ENCODE measurements around the gene ARHGEF4. TPM values are rescaled to one million over a fixed set of nuclear protein-coding genes. Genes with fewer than 3 reads are reported as not detected.

ARHGEF4 gene
- total RNA-seq, 1 experiment from 2014 or later: 12.6 TPM

DNA sequence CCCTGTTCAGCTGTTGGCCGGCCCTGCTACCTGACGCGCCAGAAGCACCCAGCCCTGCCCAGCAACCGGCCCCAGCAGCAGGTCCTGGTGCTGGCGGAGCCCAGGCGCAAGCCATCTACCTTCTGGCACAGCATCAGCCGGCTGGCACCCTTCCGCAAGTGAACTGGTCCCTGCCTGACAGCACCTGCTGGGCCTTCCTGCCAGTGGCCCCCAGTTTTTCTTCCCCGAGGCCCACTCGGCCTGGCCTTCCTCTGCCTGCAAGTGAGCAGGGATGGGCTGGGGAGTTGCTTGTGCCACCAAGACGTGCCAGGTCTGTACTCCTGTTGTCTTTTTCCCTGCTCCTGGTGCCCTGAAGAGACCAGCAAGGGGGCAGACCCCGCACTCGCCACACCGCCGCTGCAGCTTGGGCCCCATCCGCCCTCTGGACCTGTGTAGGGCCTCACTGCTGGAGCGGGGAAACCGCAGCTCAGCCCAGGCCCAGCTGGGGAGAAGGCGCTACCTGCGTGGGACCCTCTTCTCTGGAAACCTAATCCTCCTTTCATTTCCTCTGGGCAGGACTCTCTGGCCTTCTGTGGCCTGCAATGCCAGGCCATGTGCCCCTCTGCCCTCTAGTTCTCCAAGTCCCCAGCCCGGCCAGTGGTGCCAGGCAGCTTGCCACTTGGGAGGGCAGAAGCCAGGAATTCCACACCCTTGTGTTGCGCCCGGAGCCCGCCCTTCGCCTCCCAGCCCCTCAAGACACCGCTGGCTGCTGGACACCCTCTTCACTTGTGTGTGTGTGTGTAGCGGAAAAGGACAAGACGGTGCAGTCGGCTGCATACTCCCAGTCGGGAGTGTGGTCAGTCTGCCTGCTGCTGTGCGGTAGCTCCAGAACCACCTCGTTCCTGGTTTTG lies 209.6 kb downstream of the ARHGEF4 start:
- no peak overlapping the region for H3T11ph ChIP-seq (ENCODE audit: low read length)
- H4K20me1 ChIP-seq (ENCODE audit: control insufficient read depth, insufficient read depth, insufficient read length): peaks cover 2% of the 10 kb centered on the region
- no peak overlapping the region for H3K56ac ChIP-seq (ENCODE audit: insufficient read length, low read depth, low read length)
- H2BK15ac ChIP-seq (ENCODE audit: low read depth, low read length): no peak overlapping the region
- H3K23ac ChIP-seq (ENCODE audit: insufficient read length, low read depth, low read length): no peak overlapping the region
- no peak overlapping the region for H3K14ac ChIP-seq (ENCODE audit: insufficient read depth, low read length)
- no peak overlapping the region for H4K8ac ChIP-seq (replicated peaks; ENCODE audit: insufficient read length, low read depth, low read length)
- no peaks in the 10 kb centered on the region for H3K23me2 ChIP-seq (ENCODE audit: insufficient read length, low read depth, low read length, poor library complexity, severe bottlenecking)
- H3K79me1 ChIP-seq (ENCODE audit: insufficient read depth, low read depth, low read length, poor library complexity, severe bottlenecking): no peaks in the 10 kb centered on the region
- DNase-seq: no peak
- no peaks in the 10 kb centered on the region for H3K9me3 Mint-ChIP-seq
- H3K27ac ChIP-seq (ENCODE audit: insufficient read length, low read depth, low read length): no peak overlapping the region
- WGBS (ENCODE audit: extremely low coverage, insufficient read length, low lambda C conversion rate): no CpG with 5 or more reads among the region's 32 CpGs
- no peaks in the 10 kb centered on the region for H3K27me3 ChIP-seq (ENCODE audit: insufficient read depth, low read length)
- no peak overlapping the region for H2BK20ac ChIP-seq (ENCODE audit: low read depth, low read length, poor library complexity, severe bottlenecking)
- no peak overlapping the region for H2AFZ ChIP-seq (ENCODE audit: low read length)
- H4K91ac ChIP-seq (ENCODE audit: insufficient read length, low read depth, low read length): no peak overlapping the region
- no peak overlapping the region for H3K9ac ChIP-seq (ENCODE audit: extremely low read depth, insufficient read length, low read length)
- H4K5ac ChIP-seq (ENCODE audit: insufficient read length, low read depth, low read length): no peak overlapping the region
- H3K4me1 ChIP-seq (ENCODE audit: insufficient read depth, low read length): no peaks in the 10 kb centered on the region
- no peak overlapping the region for H3K4ac ChIP-seq (ENCODE audit: low read depth, low read length)
- H2BK12ac ChIP-seq (ENCODE audit: insufficient read length, low read depth, low read length): no peak overlapping the region
- peaks cover 4 to 5% of the 10 kb centered on the region in 2 experiments for H3K4me1 Mint-ChIP-seq
- no peaks in the 10 kb centered on the region; the same call in 1 of the 2 replicates for H3K27me3 Mint-ChIP-seq (ENCODE audit: low read depth)
- H3K36me3 Mint-ChIP-seq (ENCODE audit: insufficient read depth in 1 of 3, low read depth in 3 of 3): peaks cover 20 to 42% (median 41%) of the 10 kb centered on the region in 3 experiments; a peak in 6 of 7 replicates
- no peak overlapping the region for H3K4me2 ChIP-seq (ENCODE audit: insufficient read depth, insufficient read length, low read length)
- H2AK5ac ChIP-seq (ENCODE audit: insufficient read length, low read length): no peak overlapping the region
- no peak overlapping the region for H3K18ac ChIP-seq (ENCODE audit: insufficient read length, low read depth, low read length)
- TF ChIP-seq, protein P1, sequence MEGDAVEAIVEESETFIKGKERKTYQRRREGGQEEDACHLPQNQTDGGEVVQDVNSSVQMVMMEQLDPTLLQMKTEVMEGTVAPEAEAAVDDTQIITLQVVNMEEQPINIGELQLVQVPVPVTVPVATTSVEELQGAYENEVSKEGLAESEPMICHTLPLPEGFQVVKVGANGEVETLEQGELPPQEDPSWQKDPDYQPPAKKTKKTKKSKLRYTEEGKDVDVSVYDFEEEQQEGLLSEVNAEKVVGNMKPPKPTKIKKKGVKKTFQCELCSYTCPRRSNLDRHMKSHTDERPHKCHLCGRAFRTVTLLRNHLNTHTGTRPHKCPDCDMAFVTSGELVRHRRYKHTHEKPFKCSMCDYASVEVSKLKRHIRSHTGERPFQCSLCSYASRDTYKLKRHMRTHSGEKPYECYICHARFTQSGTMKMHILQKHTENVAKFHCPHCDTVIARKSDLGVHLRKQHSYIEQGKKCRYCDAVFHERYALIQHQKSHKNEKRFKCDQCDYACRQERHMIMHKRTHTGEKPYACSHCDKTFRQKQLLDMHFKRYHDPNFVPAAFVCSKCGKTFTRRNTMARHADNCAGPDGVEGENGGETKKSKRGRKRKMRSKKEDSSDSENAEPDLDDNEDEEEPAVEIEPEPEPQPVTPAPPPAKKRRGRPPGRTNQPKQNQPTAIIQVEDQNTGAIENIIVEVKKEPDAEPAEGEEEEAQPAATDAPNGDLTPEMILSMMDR (conservative IDR thresholded peaks at IDR 0.05): no peak
- H2BK120ac ChIP-seq (ENCODE audit: low read depth, low read length, poor library complexity, severe bottlenecking): no peak overlapping the region
- no peak overlapping the region for H3K4me3 Mint-ChIP-seq
- H3K79me2 ChIP-seq (ENCODE audit: insufficient read depth, low read length): no peaks in the 10 kb centered on the region
- H2BK5ac ChIP-seq (ENCODE audit: insufficient read length, low read length): no peak overlapping the region
- H3K9me3 ChIP-seq (ENCODE audit: control insufficient read depth, low read depth, low read length): no peaks in the 10 kb centered on the region
- peak overlapping the region in 2 of 3 experiments; percentile 79 to 87; a peak in 5 of 7 replicates for H3K27ac Mint-ChIP-seq
